HCT116 (cell line): ENCODE data around the gene PGA5. TPM values are rescaled to one million over a fixed set of nuclear protein-coding genes. Genes with fewer than 3 reads are reported as not detected.

Experiments
- ATAC-seq: fragments of 200-7000 bp; cut with Tn5 transposase; 2 replicates; pipeline ENCODE4 v1.9.1; 2020; ENCODE audit warnings: mild to moderate bottlenecking, moderate library complexity
- BruUV-seq: library from RNA; stranded (reverse); fragments of 400-500 nt; replicated peaks from 2 replicates; lab custom pipeline; 2021; lab: Mats Ljungman, UMichigan
- CTCF ChIA-PET: fragments of 300-600 bp; sonication (Branson Sonifier 250); formaldehyde crosslinking; loops from one replicate; lab custom pipeline; 2021; ENCODE audit warnings: antibody characterized with exemption; lab: Charles Lee
- POLR2A ChIA-PET: fragments of 300-600, 350-600 bp; sonication (Branson Sonifier 250); formaldehyde crosslinking; loops from one replicate; lab custom pipeline; 2021; ENCODE audit warnings: antibody characterized with exemption; lab: Charles Lee
- RAD21 ChIA-PET, 2 experiments: fragments of 300-600 bp; sonication (Branson Sonifier 250); formaldehyde crosslinking; loops; one replicate each; lab custom pipeline; 2023; ENCODE audit warnings: low total read pairs in 2 of 2; ENCODE audit not compliant: uncharacterized antibody in 2 of 2, unreplicated experiment in 2 of 2, low non-redundant PET in 1 of 2; lab: Charles Lee
- DNase-seq: peaks from one replicate; pipeline ENCODE4 v3.0.0-alpha.2; 2010; ENCODE audit warnings: low read depth, low spot score
- H2AFZ ChIP-seq: fragments of 200-600 bp; shearing (Covaris generic), sonication (generic); 2 replicates; pipeline ENCODE4 v1.6.1; 2017; ENCODE audit warnings: low read depth, mixed run types, mixed read lengths, antibody characterized with exemption, low read length; ENCODE audit not compliant: poor library complexity, severe bottlenecking
- H3K27ac ChIP-seq: 2 replicates; pipeline ENCODE4 v1.5.1; 2012; ENCODE audit warnings: low read depth, low read length
- H3K27me3 ChIP-seq: fragments of 200-600 bp; sonication (generic); 2 replicates; pipeline ENCODE4 v1.6.1; 2016; ENCODE audit warnings: mixed run types, low read length, mixed read lengths; ENCODE audit not compliant: insufficient read depth
- H3K36me3 ChIP-seq, 2 experiments: fragments of 200-500 bp in 1 of 2; fragments of 200-600 bp in 1 of 2; sonication (Bioruptor generic) in 1 of 2; sonication (generic) in 1 of 2; 2 replicates each; pipeline versions ENCODE4 v1.5.1 to v1.6.1; 2014 to 2016; ENCODE audit warnings: low read length in 2 of 2, inconsistent platforms in 1 of 2, mixed read lengths in 1 of 2, mixed run types in 1 of 2; ENCODE audit not compliant: insufficient read depth in 2 of 2, control insufficient read depth in 1 of 2
- H3K4me1 ChIP-seq, 2 experiments: fragments of 200-600 bp in 1 of 2; sonication (generic) in 1 of 2; 2 replicates each; pipeline versions ENCODE4 v1.5.1 to v1.6.1; 2012 to 2017; ENCODE audit warnings: low read length in 2 of 2, inconsistent platforms in 1 of 2, mild to moderate bottlenecking in 1 of 2, mixed read lengths in 1 of 2, mixed run types in 1 of 2, moderate library complexity in 1 of 2; ENCODE audit not compliant: insufficient read depth in 2 of 2, control insufficient read depth in 1 of 2
- H3K4me2 ChIP-seq: fragments of 200-600 bp; sonication (generic); 2 replicates; pipeline ENCODE4 v1.6.1; 2017; ENCODE audit warnings: mixed run types, low read length, mixed read lengths
- H3K4me3 ChIP-seq, 2 experiments: fragments of 200-600 bp in 1 of 2; sonication (generic) in 1 of 2; replicated peaks in 1 of 2; 2 replicates each; pipeline ENCODE4 v1.5.1; 2011 to 2016; ENCODE audit warnings: low read length in 2 of 2, control low read depth in 1 of 2, low read depth in 1 of 2, mild to moderate bottlenecking in 1 of 2, mixed read lengths in 1 of 2, mixed run types in 1 of 2
- H3K79me2 ChIP-seq: fragments of 200-600 bp; sonication (generic); 2 replicates; pipeline ENCODE4 v1.6.1; 2017; ENCODE audit warnings: mild to moderate bottlenecking, mixed run types, low read length, moderate library complexity, mixed read lengths; ENCODE audit not compliant: insufficient read depth
- H3K9ac ChIP-seq: fragments of 200-600 bp; sonication (generic); 2 replicates; pipeline ENCODE4 v1.6.1; 2016; ENCODE audit warnings: low read length, mixed read lengths
- H3K9me2 ChIP-seq: fragments of 200-600 bp; sonication (generic), shearing (Covaris generic); 2 replicates; pipeline ENCODE4 v1.6.1; 2017; ENCODE audit warnings: mixed run types, mild to moderate bottlenecking, moderate library complexity; ENCODE audit not compliant: insufficient read depth
- H3K9me3 ChIP-seq, 2 experiments: fragments of 200-500 bp in 1 of 2; fragments of 200-600 bp in 1 of 2; sonication (Bioruptor generic) in 1 of 2; sonication (generic) in 1 of 2; 2 replicates each; pipeline ENCODE4 v1.6.1; 2014 to 2017; ENCODE audit warnings: low read length in 2 of 2, mixed read lengths in 2 of 2, inconsistent platforms in 1 of 2, low read depth in 1 of 2, mild to moderate bottlenecking in 1 of 2, mixed run types in 1 of 2, moderate library complexity in 1 of 2; ENCODE audit not compliant: control insufficient read depth in 1 of 2, insufficient read depth in 1 of 2
- H4K20me1 ChIP-seq: fragments of 200-600 bp; sonication (generic), shearing (Covaris generic); 2 replicates; pipeline ENCODE4 v1.6.1; 2017; ENCODE audit warnings: mixed run types, mild to moderate bottlenecking, moderate library complexity; ENCODE audit not compliant: insufficient read depth
- ATF3 ChIP-seq: IDR thresholded peaks from 2 replicates; pipeline ENCODE4 v1.6.1; 2012
- CBX3 ChIP-seq: IDR thresholded peaks from 2 replicates; pipeline ENCODE4 v1.6.1; 2012; ENCODE audit warnings: low read depth
- CTCF ChIP-seq, 3 experiments: fragments of 200-600 bp in 1 of 3; sonication (generic) in 1 of 3; IDR thresholded peaks in 2 of 3; conservative IDR thresholded peaks in 1 of 3; 2 replicates each; pipeline ENCODE4 v1.5.1; 2012 to 2017; ENCODE audit warnings: low read depth in 2 of 3, low read length in 2 of 3, antibody characterized with exemption in 1 of 3, borderline replicate concordance in 1 of 3, control low read depth in 1 of 3, mild to moderate bottlenecking in 1 of 3, mixed read lengths in 1 of 3, mixed run types in 1 of 3, moderate library complexity in 1 of 3; ENCODE audit not compliant: insufficient read depth in 1 of 3
- ZFX ChIP-seq: fragments of 450-650 bp; IDR thresholded peaks from 2 replicates; pipeline ENCODE4 v1.6.1; 2017
- intact Hi-C: fragments of 100-400 bp; cut with micrococcal nuclease; formaldehyde crosslinking; loops from 2 replicates; pipeline ENCODE4 v1.10.0; 2022
- total RNA-seq: library from RNA; stranded (reverse); gene quantifications from one replicate; pipeline ENCODE4 v1.2.1, GENCODE V29; 2021; ENCODE audit not compliant: unreplicated experiment
- TF ChIP-seq, protein P1 (sequence below): IDR thresholded peaks from 2 replicates; pipeline ENCODE4 v1.6.1; 2012; ENCODE audit warnings: low read depth

PGA5 gene
- total RNA-seq, 1 experiment from 2014 or later: not detected

DNA sequence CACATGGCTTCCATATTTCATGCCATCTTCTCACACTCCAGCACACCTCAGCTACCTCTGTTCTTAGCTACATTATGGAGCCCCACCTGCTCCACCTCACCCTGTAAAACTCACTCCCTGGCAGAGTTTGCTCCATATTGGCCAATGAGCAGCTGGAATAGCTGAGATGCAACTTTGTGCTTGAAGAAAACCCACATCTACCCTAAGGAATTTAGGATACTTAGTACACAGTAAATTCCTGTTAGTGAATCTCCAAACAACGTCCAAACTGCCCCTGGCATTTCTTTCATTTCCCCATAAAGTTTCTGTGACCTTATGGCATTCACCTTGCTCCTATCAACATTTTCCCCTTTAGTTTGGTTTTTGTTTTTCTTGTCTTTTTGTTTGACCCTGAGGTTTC is 56.4 kb downstream of the PGA5 start:
- no peaks in the 10 kb centered on the region for H3K9me3 ChIP-seq
- H3K9me2 ChIP-seq: no peaks in the 10 kb centered on the region
- ChIA-PET RAD21 (no interaction called here), CTCF (no interaction called here)
- no peak overlapping the region for H3K4me2 ChIP-seq
- ATAC-seq: no peak
- H3K79me2 ChIP-seq: no peaks in the 10 kb centered on the region
- H3K4me1 ChIP-seq: no peaks in the 10 kb centered on the region
- TSS peak; percentile 22 for BruUV-seq
- no peak overlapping the region for H2AFZ ChIP-seq
- no peak for DNase-seq
- H3K27me3 ChIP-seq: no peaks in the 10 kb centered on the region
- no peak overlapping the region for H3K27ac ChIP-seq
- no peaks in the 10 kb centered on the region for H4K20me1 ChIP-seq
- TF ChIP-seq CTCF (IDR thresholded peaks at IDR 0.05 in 2 of 3, conservative IDR thresholded peaks at IDR 0.05 in 1 of 3; ENCODE audit: borderline replicate concordance in 1 of 3, insufficient read depth in 1 of 3, low read depth in 2 of 3, low read length in 2 of 3): no peak
- TF ChIP-seq ZFX: no peak
- TF ChIP-seq CBX3: no peak
- no peak for TF ChIP-seq ATF3
- TF ChIP-seq, protein P1, sequence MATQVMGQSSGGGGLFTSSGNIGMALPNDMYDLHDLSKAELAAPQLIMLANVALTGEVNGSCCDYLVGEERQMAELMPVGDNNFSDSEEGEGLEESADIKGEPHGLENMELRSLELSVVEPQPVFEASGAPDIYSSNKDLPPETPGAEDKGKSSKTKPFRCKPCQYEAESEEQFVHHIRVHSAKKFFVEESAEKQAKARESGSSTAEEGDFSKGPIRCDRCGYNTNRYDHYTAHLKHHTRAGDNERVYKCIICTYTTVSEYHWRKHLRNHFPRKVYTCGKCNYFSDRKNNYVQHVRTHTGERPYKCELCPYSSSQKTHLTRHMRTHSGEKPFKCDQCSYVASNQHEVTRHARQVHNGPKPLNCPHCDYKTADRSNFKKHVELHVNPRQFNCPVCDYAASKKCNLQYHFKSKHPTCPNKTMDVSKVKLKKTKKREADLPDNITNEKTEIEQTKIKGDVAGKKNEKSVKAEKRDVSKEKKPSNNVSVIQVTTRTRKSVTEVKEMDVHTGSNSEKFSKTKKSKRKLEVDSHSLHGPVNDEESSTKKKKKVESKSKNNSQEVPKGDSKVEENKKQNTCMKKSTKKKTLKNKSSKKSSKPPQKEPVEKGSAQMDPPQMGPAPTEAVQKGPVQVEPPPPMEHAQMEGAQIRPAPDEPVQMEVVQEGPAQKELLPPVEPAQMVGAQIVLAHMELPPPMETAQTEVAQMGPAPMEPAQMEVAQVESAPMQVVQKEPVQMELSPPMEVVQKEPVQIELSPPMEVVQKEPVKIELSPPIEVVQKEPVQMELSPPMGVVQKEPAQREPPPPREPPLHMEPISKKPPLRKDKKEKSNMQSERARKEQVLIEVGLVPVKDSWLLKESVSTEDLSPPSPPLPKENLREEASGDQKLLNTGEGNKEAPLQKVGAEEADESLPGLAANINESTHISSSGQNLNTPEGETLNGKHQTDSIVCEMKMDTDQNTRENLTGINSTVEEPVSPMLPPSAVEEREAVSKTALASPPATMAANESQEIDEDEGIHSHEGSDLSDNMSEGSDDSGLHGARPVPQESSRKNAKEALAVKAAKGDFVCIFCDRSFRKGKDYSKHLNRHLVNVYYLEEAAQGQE: no peak
- TF ChIP-seq, all 23 proteins: peak for 0
- Histone ChIP-seq H3K9ac (no peak overlapping the region), H3K4me3 (no peak overlapping the region), H3K36me3 (peaks cover 29 to 45% of the 10 kb centered on the region in 2 experiments)
- intact Hi-C loops: no loop called here
- POLR2A ChIA-PET: no interaction called here
